H9 (cell line): ENCODE results near the gene HTR2A. TPM values are rescaled to one million over a fixed set of nuclear protein-coding genes. Genes with fewer than 3 reads are reported as not detected.

ENCODE experiments used
- DNase-seq: peaks from one replicate; pipeline ENCODE4 v3.0.0-alpha.2; 2017
- H2AFZ ChIP-seq: one replicate; pipeline ENCODE4 v1.6.1; 2013; ENCODE audit warnings: mild to moderate bottlenecking, low read length, control low read depth, moderate library complexity
- H2AK5ac ChIP-seq: 2 replicates; pipeline ENCODE4 v1.6.1; 2013; ENCODE audit warnings: low read length, control low read depth, mixed read lengths; ENCODE audit not compliant: insufficient read length
- H2BK120ac ChIP-seq: one replicate; pipeline ENCODE4 v1.6.1; 2013; ENCODE audit warnings: low read depth, mild to moderate bottlenecking, low read length, control low read depth, inconsistent platforms; ENCODE audit not compliant: poor library complexity, severe bottlenecking
- H2BK12ac ChIP-seq: 2 replicates; pipeline ENCODE4 v1.6.1; 2013; ENCODE audit warnings: low read length, control low read depth, mixed read lengths, low read depth; ENCODE audit not compliant: insufficient read length
- H2BK15ac ChIP-seq: 2 replicates; pipeline ENCODE4 v1.6.1; 2013; ENCODE audit warnings: low read depth, low read length, control low read depth
- H2BK20ac ChIP-seq: one replicate; pipeline ENCODE4 v1.6.1; 2013; ENCODE audit warnings: low read depth, mild to moderate bottlenecking, low read length, control low read depth, inconsistent platforms; ENCODE audit not compliant: poor library complexity, severe bottlenecking
- H2BK5ac ChIP-seq: 2 replicates; pipeline ENCODE4 v1.6.1; 2013; ENCODE audit warnings: low read length, control low read depth, mixed read lengths; ENCODE audit not compliant: insufficient read length
- H3K14ac ChIP-seq: 2 replicates; pipeline ENCODE4 v1.6.1; 2013; ENCODE audit warnings: low read length, control low read depth; ENCODE audit not compliant: insufficient read depth
- H3K18ac ChIP-seq: 2 replicates; pipeline ENCODE4 v1.6.1; 2013; ENCODE audit warnings: low read depth, mild to moderate bottlenecking, mixed read lengths, low read length, control low read depth; ENCODE audit not compliant: insufficient read length
- H3K23ac ChIP-seq: 2 replicates; pipeline ENCODE4 v1.6.1; 2013; ENCODE audit warnings: low read length, control low read depth, mixed read lengths, low read depth; ENCODE audit not compliant: insufficient read length
- H3K23me2 ChIP-seq: 2 replicates; pipeline ENCODE4 v1.6.1; 2013; ENCODE audit warnings: low read depth, mild to moderate bottlenecking, mixed read lengths, low read length, control low read depth; ENCODE audit not compliant: insufficient read length, poor library complexity, severe bottlenecking
- H3K27ac ChIP-seq: 2 replicates; pipeline ENCODE4 v1.5.1; 2013; ENCODE audit warnings: low read length, control low read depth, mixed read lengths, low read depth; ENCODE audit not compliant: insufficient read length
- H3K27me3 ChIP-seq: 2 replicates; pipeline ENCODE4 v1.6.1; 2013; ENCODE audit warnings: low read length, control low read depth, inconsistent platforms; ENCODE audit not compliant: insufficient read depth
- H3K4ac ChIP-seq: 2 replicates; pipeline ENCODE4 v1.6.1; 2013; ENCODE audit warnings: low read depth, mild to moderate bottlenecking, control low read depth, inconsistent platforms, low read length, moderate library complexity
- H3K4me1 ChIP-seq: 2 replicates; pipeline ENCODE4 v1.6.1; 2013; ENCODE audit warnings: low read length, control low read depth, inconsistent platforms; ENCODE audit not compliant: insufficient read depth
- H3K4me2 ChIP-seq: 2 replicates; pipeline ENCODE4 v1.6.1; 2013; ENCODE audit warnings: low read length, control low read depth, mixed read lengths; ENCODE audit not compliant: insufficient read length, insufficient read depth
- H3K56ac ChIP-seq: 2 replicates; pipeline ENCODE4 v1.6.1; 2013; ENCODE audit warnings: low read depth, mild to moderate bottlenecking, mixed read lengths, low read length, control low read depth; ENCODE audit not compliant: insufficient read length
- H3K79me1 ChIP-seq: 2 replicates; pipeline ENCODE4 v1.6.1; 2013; ENCODE audit warnings: low read depth, mild to moderate bottlenecking, moderate library complexity, low read length, control low read depth, inconsistent platforms; ENCODE audit not compliant: insufficient read depth, poor library complexity, severe bottlenecking
- H3K79me2 ChIP-seq: 2 replicates; pipeline ENCODE4 v1.6.1; 2013; ENCODE audit warnings: low read length, control low read depth, inconsistent platforms; ENCODE audit not compliant: insufficient read depth
- H3K9ac ChIP-seq: 2 replicates; pipeline ENCODE4 v1.6.1; 2013; ENCODE audit warnings: low read length, control low read depth, mixed read lengths; ENCODE audit not compliant: insufficient read length; ENCODE audit errors: extremely low read depth
- H3K9me3 ChIP-seq: one replicate; pipeline ENCODE4 v1.6.1; 2013; ENCODE audit warnings: low read depth, low read length, inconsistent platforms; ENCODE audit not compliant: control insufficient read depth
- H3T11ph ChIP-seq: one replicate; pipeline ENCODE4 v1.6.1; 2013; ENCODE audit warnings: mild to moderate bottlenecking, low read length, control low read depth, inconsistent platforms
- H4K20me1 ChIP-seq: one replicate; pipeline ENCODE4 v1.6.1; 2013; ENCODE audit not compliant: control insufficient read depth, insufficient read length, insufficient read depth
- H4K5ac ChIP-seq: 2 replicates; pipeline ENCODE4 v1.6.1; 2013; ENCODE audit warnings: low read depth, mild to moderate bottlenecking, mixed read lengths, low read length, control low read depth; ENCODE audit not compliant: insufficient read length
- H4K8ac ChIP-seq: replicated peaks from 2 replicates; pipeline ENCODE4 v1.6.1; 2013; ENCODE audit warnings: low read length, control low read depth, mixed read lengths, low read depth; ENCODE audit not compliant: insufficient read length
- H4K91ac ChIP-seq: 2 replicates; pipeline ENCODE4 v1.6.1; 2013; ENCODE audit warnings: low read depth, mild to moderate bottlenecking, moderate library complexity, mixed read lengths, low read length, control low read depth; ENCODE audit not compliant: insufficient read length
- H3K27ac Mint-ChIP-seq, 3 experiments: 2 replicates in 2 of 3; 3 replicates in 1 of 3; pipeline ENCODE4 v1.8.0; 2020 to 2021; ENCODE audit warnings: mixed read lengths in 3 of 3, mild to moderate bottlenecking in 1 of 3, moderate library complexity in 1 of 3
- H3K27me3 Mint-ChIP-seq: 2 replicates; pipeline ENCODE4 v1.8.0; 2021; ENCODE audit warnings: low read depth, mild to moderate bottlenecking, moderate library complexity, mixed read lengths
- H3K36me3 Mint-ChIP-seq, 3 experiments: 2 replicates in 2 of 3; 3 replicates in 1 of 3; pipeline ENCODE4 v1.8.0; 2020 to 2021; ENCODE audit warnings: low read depth in 3 of 3, mixed read lengths in 3 of 3; ENCODE audit not compliant: insufficient read depth in 1 of 3
- H3K4me1 Mint-ChIP-seq, 2 experiments: 2 replicates each; pipeline ENCODE4 v1.8.0; 2020; ENCODE audit warnings: mixed read lengths in 2 of 2
- H3K4me3 Mint-ChIP-seq, 2 experiments: 2 replicates in 1 of 2; 3 replicates in 1 of 2; pipeline ENCODE4 v1.8.0; 2020 to 2021; ENCODE audit warnings: mild to moderate bottlenecking in 2 of 2, mixed read lengths in 2 of 2, moderate library complexity in 1 of 2
- H3K9me3 Mint-ChIP-seq, 2 experiments: 2 replicates in 1 of 2; 3 replicates in 1 of 2; pipeline ENCODE4 v1.8.0; 2020; ENCODE audit warnings: mild to moderate bottlenecking in 2 of 2, mixed read lengths in 2 of 2, moderate library complexity in 1 of 2
- CTCF ChIP-seq: fragments of 200-600 bp; sonication (generic); conservative IDR thresholded peaks from 3 replicates; pipeline ENCODE4 v1.8.0; 2021; ENCODE audit warnings: antibody characterized with exemption, mild to moderate bottlenecking
- whole genome bisulfite sequencing: extraction: QIAGEN DNeasy Blood & Tissue Kit; methylation state at CpG from one replicate; pipeline ENCODE4 v1.1.7; 2013; ENCODE audit warnings: missing lambda C conversion rate, low lambda C conversion rate, mixed read lengths; ENCODE audit not compliant: insufficient read length; ENCODE audit errors: extremely low coverage; 5-methylcytosine and 5-hydroxymethylcytosine counted together
- total RNA-seq: library from RNA; stranded (reverse); gene quantifications from 2 replicates; pipeline ENCODE4 v1.2.1, GENCODE V29; 2021

HTR2A gene
- total RNA-seq, 1 experiment from 2014 or later, result not detected

GRCh38 chr13:46816371-46816770 lies 80.5 kb downstream of the HTR2A start:
- Histone ChIP-seq H3K4ac (no peak overlapping the region), H2AK5ac (no peak overlapping the region), H2BK12ac (no peak overlapping the region), H3T11ph (no peak overlapping the region), H2BK15ac (no peak overlapping the region), H3K18ac (no peak overlapping the region), H3K23me2 (no peaks in the 10 kb centered on the region), H4K20me1 (no peaks in the 10 kb centered on the region), H3K14ac (no peak overlapping the region), H2BK20ac (no peak overlapping the region), H3K27me3 (no peaks in the 10 kb centered on the region), H3K79me2 (no peaks in the 10 kb centered on the region), H2BK5ac (no peak overlapping the region), H4K91ac (no peak overlapping the region), H3K4me1 (no peaks in the 10 kb centered on the region), H3K56ac (no peak overlapping the region), H3K9ac (no peak overlapping the region), H2AFZ (no peak overlapping the region), H4K5ac (no peak overlapping the region), H3K4me2 (no peak overlapping the region), H3K79me1 (no peaks in the 10 kb centered on the region), H2BK120ac (no peak overlapping the region), H3K23ac (no peak overlapping the region), H3K9me3 (no peaks in the 10 kb centered on the region), H4K8ac (no peak overlapping the region), H3K27ac (no peak overlapping the region)
- no peak for TF ChIP-seq CTCF
- Mint-ChIP-seq H3K4me3 (no peak overlapping the region), H3K27me3 (no peaks in the 10 kb centered on the region; the same call in 1 of the 2 replicates), H3K9me3 (peaks cover 10 to 15% of the 10 kb centered on the region in 2 experiments), H3K4me1 (peaks cover 9% of the 10 kb centered on the region in 2 experiments), H3K36me3 (peaks cover 0 to 8% (median 0%) of the 10 kb centered on the region in 3 experiments; a peak in 4 of 7 replicates), H3K27ac (no peak overlapping the region)
- no peak for DNase-seq
- WGBS, result no CpG with 5 or more reads among the region's 1 CpG
